Fibroblast of lung (primary cell): ENCODE results near the gene PCTP. TPM values are rescaled to one million over a fixed set of nuclear protein-coding genes. Genes with fewer than 3 reads are reported as not detected.

Source experiments
- DNase-seq, 2 donors: peaks; one replicate each; pipeline versions ENCODE4 v3.0.0 to v3.0.0-alpha.2; 2010; ENCODE audit warnings: low read depth in 2 of 2
- H2AFZ ChIP-seq: 2 replicates; pipeline ENCODE4 v1.5.1; 2012; ENCODE audit warnings: low read length, control low read depth, inconsistent platforms
- H3K27ac ChIP-seq: 2 replicates; pipeline ENCODE4 v1.5.1; 2011; ENCODE audit warnings: low read length, control low read depth; ENCODE audit not compliant: insufficient read depth
- H3K27me3 ChIP-seq: 2 replicates; pipeline ENCODE4 v1.5.1; 2011; ENCODE audit warnings: mild to moderate bottlenecking, low read length; ENCODE audit not compliant: control insufficient read depth, insufficient read depth
- H3K36me3 ChIP-seq: 2 replicates; pipeline ENCODE4 v1.5.1; 2011; ENCODE audit warnings: low read length; ENCODE audit not compliant: control insufficient read depth, insufficient read depth
- H3K4me1 ChIP-seq: 2 replicates; pipeline ENCODE4 v1.5.1; 2011; ENCODE audit warnings: low read length; ENCODE audit not compliant: control insufficient read depth, insufficient read depth; ENCODE audit errors: extremely low read depth
- H3K4me2 ChIP-seq: 2 replicates; pipeline ENCODE4 v1.5.1; 2011; ENCODE audit warnings: low read length, control low read depth; ENCODE audit not compliant: insufficient read depth; ENCODE audit errors: extremely low read depth
- H3K4me3 ChIP-seq, 4 experiments: fragments of 200-600 bp in 1 of 4; sonication (generic) in 1 of 4; replicated peaks in 1 of 4; 2 replicates each; pipeline ENCODE4 v1.5.1; 2011 to 2016; ENCODE audit warnings: low read length in 4 of 4, low read depth in 3 of 4, mild to moderate bottlenecking in 3 of 4, control low read depth in 2 of 4, inconsistent platforms in 1 of 4, mixed read lengths in 1 of 4; ENCODE audit not compliant: insufficient read depth in 1 of 4; ENCODE audit errors: control extremely low read depth in 1 of 4
- H3K79me2 ChIP-seq: 2 replicates; pipeline ENCODE4 v1.5.1; 2012; ENCODE audit warnings: mild to moderate bottlenecking, low read length, inconsistent platforms; ENCODE audit not compliant: control insufficient read depth, insufficient read depth
- H3K9ac ChIP-seq: 2 replicates; pipeline ENCODE4 v1.5.1; 2011; ENCODE audit warnings: mild to moderate bottlenecking, low read length, control low read depth; ENCODE audit not compliant: insufficient read depth
- H3K9me3 ChIP-seq: 2 replicates; pipeline ENCODE4 v1.5.1; 2012; ENCODE audit warnings: low read depth, low read length; ENCODE audit not compliant: control insufficient read depth, insufficient read depth
- H4K20me1 ChIP-seq: 2 replicates; pipeline ENCODE4 v1.5.1; 2011; ENCODE audit warnings: low read length; ENCODE audit not compliant: control insufficient read depth, insufficient read depth; ENCODE audit errors: extremely low read depth
- CTCF ChIP-seq, 2 donors: IDR thresholded peaks in 1 of 2; conservative IDR thresholded peaks in 1 of 2; 1 replicate in 1 of 2; 2 replicates in 1 of 2; pipeline ENCODE4 v1.5.1; 2011 to 2012; ENCODE audit warnings: low read length in 2 of 2, control low read depth in 1 of 2, inconsistent platforms in 1 of 2, low read depth in 1 of 2, mild to moderate bottlenecking in 1 of 2
- EZH2 ChIP-seq: IDR thresholded peaks from 2 replicates; pipeline ENCODE4 v1.5.1; 2012; ENCODE audit warnings: low read length, control low read depth, mild to moderate bottlenecking; ENCODE audit errors: missing control alignments
- polyA plus RNA-seq, 2 donors: library from polyadenylated mRNA; depleted of rRNA in 1 of 2; stranded (reverse) in 1 of 2; unstranded in 1 of 2; fragments of >200 nt; gene quantifications; 2 replicates each; pipeline ENCODE4 v1.2.1, GENCODE V29; 2011 to 2012; ENCODE audit warnings: missing spikeins in 1 of 2
- total RNA-seq: library from RNA; depleted of rRNA; stranded (reverse); fragments of >200 nt; gene quantifications from 2 replicates; pipeline ENCODE4 v1.2.1, GENCODE V29; 2014

PCTP gene
- total and polyA plus RNA-seq, 2 donors (not counting 1 experiment from before 2014, with no cell fraction given), result 20.4 to 20.6 TPM

GRCh38 chr17:55765472-55765871 is 14.6 kb downstream of the PCTP start:
- Histone ChIP-seq H3K79me2 (peaks cover 5% of the 10 kb centered on the region), H3K4me3 (no peak overlapping the region), H3K36me3 (peaks cover 1% of the 10 kb centered on the region), H4K20me1 (no peaks in the 10 kb centered on the region), H3K27ac (no peak overlapping the region), H2AFZ (no peak overlapping the region), H3K9ac (no peak overlapping the region), H3K27me3 (no peaks in the 10 kb centered on the region), H3K4me1 (peaks cover 10% of the 10 kb centered on the region), H3K9me3 (no peaks in the 10 kb centered on the region), H3K4me2 (no peak overlapping the region)
- DNase-seq, result no peak
- TF ChIP-seq EZH2 (no peak), CTCF (conservative IDR thresholded peaks at IDR 0.05 in 1 of 2, IDR thresholded peaks at IDR 0.05 in 1 of 2; ENCODE audit: low read depth in 1 of 2, low read length in 2 of 2) (no peak)

- no peak overlapping the region for H3K9ac ChIP-seq
- no peak overlapping the region for H2AFZ ChIP-seq
- H3K4me2 ChIP-seq, result peak overlapping the region; percentile 65
- peak overlapping the region in 1 of 4 experiments; percentile 9 for H3K4me3 ChIP-seq
- H3K27ac ChIP-seq, result peak overlapping the region; percentile 62
- DNase-seq, result peak; percentile 4 to 24
- TF ChIP-seq CTCF (conservative IDR thresholded peaks at IDR 0.05 in 1 of 2, IDR thresholded peaks at IDR 0.05 in 1 of 2; ENCODE audit: low read depth in 1 of 2, low read length in 2 of 2), result no peak
- no peak for TF ChIP-seq EZH2
- peaks cover 10% of the 10 kb centered on the region for H3K4me1 ChIP-seq
- no peaks in the 10 kb centered on the region for H4K20me1 ChIP-seq
- no peaks in the 10 kb centered on the region for H3K79me2 ChIP-seq
- no peaks in the 10 kb centered on the region for H3K9me3 ChIP-seq
- peaks cover 7% of the 10 kb centered on the region for H3K36me3 ChIP-seq
- no peaks in the 10 kb centered on the region for H3K27me3 ChIP-seq
Observed at GRCh38 chr17:55768936-55769624, 18.2 kb downstream of the PCTP start.

GRCh38 chr17:55769625-55770000 is 18.8 kb downstream of the PCTP start:
- Histone ChIP-seq H3K79me2 (no peaks in the 10 kb centered on the region), H3K4me3 (peak overlapping the region in 1 of 4 experiments; percentile 9), H3K9ac (no peak overlapping the region), H3K27me3 (no peaks in the 10 kb centered on the region), H2AFZ (no peak overlapping the region), H3K27ac (peak overlapping the region; percentile 62), H3K4me2 (peak overlapping the region; percentile 65), H3K36me3 (peaks cover 7% of the 10 kb centered on the region), H3K4me1 (peaks cover 10% of the 10 kb centered on the region), H3K9me3 (no peaks in the 10 kb centered on the region), H4K20me1 (no peaks in the 10 kb centered on the region)
- TF ChIP-seq CTCF (conservative IDR thresholded peaks at IDR 0.05 in 1 of 2, IDR thresholded peaks at IDR 0.05 in 1 of 2; ENCODE audit: low read depth in 1 of 2, low read length in 2 of 2), result no peak
- no peak for TF ChIP-seq EZH2
- peak; percentile 38 to 90 for DNase-seq
